Panc1 (cell line): Measurements from ENCODE around the gene KCNE2. TPM values are rescaled to one million over a fixed set of nuclear protein-coding genes. Genes with fewer than 3 reads are reported as not detected.

Experiments
- ATAC-seq: fragments of 200-7000 bp; cut with Tn5 transposase; 2 replicates; pipeline ENCODE4 v1.9.1; 2020; ENCODE audit warnings: mild to moderate bottlenecking, moderate library complexity
- BruUV-seq: library from RNA; stranded (reverse); fragments of 400-500 nt; replicated peaks from 2 replicates; lab custom pipeline; 2021; lab: Mats Ljungman, UMichigan
- CTCF ChIA-PET: fragments of 300-600 bp; sonication (Branson Sonifier 250); formaldehyde crosslinking; loops from one replicate; lab custom pipeline; 2022; ENCODE audit warnings: antibody characterized with exemption; lab: Charles Lee
- POLR2A ChIA-PET: fragments of 300-600 bp; sonication (Branson Sonifier 250); formaldehyde crosslinking; loops from one replicate; lab custom pipeline; 2022; ENCODE audit warnings: antibody characterized with exemption; lab: Charles Lee
- DNase-seq: peaks from one replicate; pipeline ENCODE4 v3.0.0-alpha.2; 2010; ENCODE audit warnings: low read depth, low spot score
- H3K27ac ChIP-seq: 2 replicates; pipeline ENCODE4 v1.5.1; 2011; ENCODE audit warnings: mild to moderate bottlenecking, low read length, inconsistent platforms
- H3K27me3 ChIP-seq: fragments of 200-500 bp; sonication (Bioruptor generic); 2 replicates; pipeline ENCODE4 v1.6.0; 2014; ENCODE audit warnings: low read length, inconsistent platforms; ENCODE audit not compliant: control insufficient read depth, insufficient read depth
- H3K36me3 ChIP-seq: fragments of 200-500 bp; sonication (Bioruptor generic); 2 replicates; pipeline ENCODE4 v1.5.1; 2014; ENCODE audit warnings: inconsistent platforms, mild to moderate bottlenecking, low read length, moderate library complexity; ENCODE audit not compliant: control insufficient read depth, insufficient read depth
- H3K4me1 ChIP-seq: 2 replicates; pipeline ENCODE4 v1.5.1; 2011; ENCODE audit warnings: inconsistent platforms, mild to moderate bottlenecking, low read length, moderate library complexity; ENCODE audit not compliant: control insufficient read depth, insufficient read depth
- H3K4me3 ChIP-seq, 2 experiments: 2 replicates each; pipeline ENCODE4 v1.5.1; 2011 to 2012; ENCODE audit warnings: low read depth in 2 of 2, low read length in 2 of 2, mild to moderate bottlenecking in 2 of 2, inconsistent platforms in 1 of 2, moderate library complexity in 1 of 2
- H3K9me3 ChIP-seq: fragments of 200-500 bp; sonication (Bioruptor generic); 2 replicates; pipeline ENCODE4 v1.5.1; 2014; ENCODE audit warnings: low read depth, mild to moderate bottlenecking, inconsistent platforms, low read length, moderate library complexity; ENCODE audit not compliant: control insufficient read depth, insufficient read depth
- POLR2AphosphoS5 ChIP-seq: IDR thresholded peaks from 2 replicates; pipeline ENCODE4 v1.6.1; 2012; ENCODE audit warnings: mild to moderate bottlenecking, low read depth, low read length, moderate library complexity
- SIN3A ChIP-seq: IDR thresholded peaks from 2 replicates; pipeline ENCODE4 v1.6.1; 2012; ENCODE audit warnings: low read depth, mild to moderate bottlenecking, low read length, moderate library complexity, borderline replicate concordance; ENCODE audit not compliant: insufficient read depth
- TCF7L2 ChIP-seq: IDR thresholded peaks from 2 replicates; pipeline ENCODE4 v1.6.1; 2011; ENCODE audit warnings: mild to moderate bottlenecking, low read depth, low read length, inconsistent platforms
- in situ Hi-C: cut with HindIII; loops from 2 replicates; pipeline ENCODE4 v1.10.0; 2016; ENCODE audit warnings: low sequenced_read_pairs, low pct_unique_long_range_greater_than_20kb
- intact Hi-C: fragments of 100-400 bp; cut with micrococcal nuclease; formaldehyde crosslinking; loops from one replicate; pipeline ENCODE4 v1.10.0; 2022; ENCODE audit not compliant: unreplicated experiment
- total RNA-seq: library from RNA; stranded (reverse); gene quantifications from one replicate; pipeline ENCODE4 v1.2.1, GENCODE V29; 2021; ENCODE audit not compliant: unreplicated experiment
- TF ChIP-seq, protein P1 (sequence below): fragments of 450-650 bp; IDR thresholded peaks from 2 replicates; pipeline ENCODE4 v1.5.1; 2017; ENCODE audit warnings: mild to moderate bottlenecking
- TF ChIP-seq, protein P2 (sequence below), 2 experiments: IDR thresholded peaks; 2 replicates each; pipeline ENCODE4 v1.6.1; 2011 to 2012; ENCODE audit warnings: low read depth in 2 of 2, control low read depth in 1 of 2, low read length in 1 of 2, mild to moderate bottlenecking in 1 of 2, moderate library complexity in 1 of 2; ENCODE audit not compliant: insufficient read depth in 1 of 2

Gene KCNE2
- total RNA-seq, 1 experiment from 2014 or later, result not detected

- no peaks in the 10 kb centered on the region for H3K27me3 ChIP-seq
- ChIA-PET CTCF (no interaction called here), POLR2A (no interaction called here)
- no TSS peak for BruUV-seq
- H3K27ac ChIP-seq, result no peak overlapping the region
- no peak overlapping the region for H3K4me3 ChIP-seq
- H3K36me3 ChIP-seq, result no peaks in the 10 kb centered on the region
- ATAC-seq (no peak), DNase-seq (no peak)
- in situ Hi-C loops, result no loop called here
- intact Hi-C loops, result no loop called here
- H3K4me1 ChIP-seq, result no peaks in the 10 kb centered on the region
- TF ChIP-seq, protein P1, sequence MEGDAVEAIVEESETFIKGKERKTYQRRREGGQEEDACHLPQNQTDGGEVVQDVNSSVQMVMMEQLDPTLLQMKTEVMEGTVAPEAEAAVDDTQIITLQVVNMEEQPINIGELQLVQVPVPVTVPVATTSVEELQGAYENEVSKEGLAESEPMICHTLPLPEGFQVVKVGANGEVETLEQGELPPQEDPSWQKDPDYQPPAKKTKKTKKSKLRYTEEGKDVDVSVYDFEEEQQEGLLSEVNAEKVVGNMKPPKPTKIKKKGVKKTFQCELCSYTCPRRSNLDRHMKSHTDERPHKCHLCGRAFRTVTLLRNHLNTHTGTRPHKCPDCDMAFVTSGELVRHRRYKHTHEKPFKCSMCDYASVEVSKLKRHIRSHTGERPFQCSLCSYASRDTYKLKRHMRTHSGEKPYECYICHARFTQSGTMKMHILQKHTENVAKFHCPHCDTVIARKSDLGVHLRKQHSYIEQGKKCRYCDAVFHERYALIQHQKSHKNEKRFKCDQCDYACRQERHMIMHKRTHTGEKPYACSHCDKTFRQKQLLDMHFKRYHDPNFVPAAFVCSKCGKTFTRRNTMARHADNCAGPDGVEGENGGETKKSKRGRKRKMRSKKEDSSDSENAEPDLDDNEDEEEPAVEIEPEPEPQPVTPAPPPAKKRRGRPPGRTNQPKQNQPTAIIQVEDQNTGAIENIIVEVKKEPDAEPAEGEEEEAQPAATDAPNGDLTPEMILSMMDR, result no peak
- TF ChIP-seq SIN3A (no peak), TCF7L2 (no peak), POLR2AphosphoS5 (no peak)
- TF ChIP-seq, protein P2, sequence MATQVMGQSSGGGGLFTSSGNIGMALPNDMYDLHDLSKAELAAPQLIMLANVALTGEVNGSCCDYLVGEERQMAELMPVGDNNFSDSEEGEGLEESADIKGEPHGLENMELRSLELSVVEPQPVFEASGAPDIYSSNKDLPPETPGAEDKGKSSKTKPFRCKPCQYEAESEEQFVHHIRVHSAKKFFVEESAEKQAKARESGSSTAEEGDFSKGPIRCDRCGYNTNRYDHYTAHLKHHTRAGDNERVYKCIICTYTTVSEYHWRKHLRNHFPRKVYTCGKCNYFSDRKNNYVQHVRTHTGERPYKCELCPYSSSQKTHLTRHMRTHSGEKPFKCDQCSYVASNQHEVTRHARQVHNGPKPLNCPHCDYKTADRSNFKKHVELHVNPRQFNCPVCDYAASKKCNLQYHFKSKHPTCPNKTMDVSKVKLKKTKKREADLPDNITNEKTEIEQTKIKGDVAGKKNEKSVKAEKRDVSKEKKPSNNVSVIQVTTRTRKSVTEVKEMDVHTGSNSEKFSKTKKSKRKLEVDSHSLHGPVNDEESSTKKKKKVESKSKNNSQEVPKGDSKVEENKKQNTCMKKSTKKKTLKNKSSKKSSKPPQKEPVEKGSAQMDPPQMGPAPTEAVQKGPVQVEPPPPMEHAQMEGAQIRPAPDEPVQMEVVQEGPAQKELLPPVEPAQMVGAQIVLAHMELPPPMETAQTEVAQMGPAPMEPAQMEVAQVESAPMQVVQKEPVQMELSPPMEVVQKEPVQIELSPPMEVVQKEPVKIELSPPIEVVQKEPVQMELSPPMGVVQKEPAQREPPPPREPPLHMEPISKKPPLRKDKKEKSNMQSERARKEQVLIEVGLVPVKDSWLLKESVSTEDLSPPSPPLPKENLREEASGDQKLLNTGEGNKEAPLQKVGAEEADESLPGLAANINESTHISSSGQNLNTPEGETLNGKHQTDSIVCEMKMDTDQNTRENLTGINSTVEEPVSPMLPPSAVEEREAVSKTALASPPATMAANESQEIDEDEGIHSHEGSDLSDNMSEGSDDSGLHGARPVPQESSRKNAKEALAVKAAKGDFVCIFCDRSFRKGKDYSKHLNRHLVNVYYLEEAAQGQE (IDR thresholded peaks at IDR 0.05; ENCODE audit: insufficient read depth in 1 of 2, low read depth in 2 of 2, low read length in 1 of 2), result no peak
- H3K9me3 ChIP-seq, result no peaks in the 10 kb centered on the region
Observed at GRCh38 chr21:34345892-34346291, 17.9 kb upstream of the KCNE2 start.

DNA sequence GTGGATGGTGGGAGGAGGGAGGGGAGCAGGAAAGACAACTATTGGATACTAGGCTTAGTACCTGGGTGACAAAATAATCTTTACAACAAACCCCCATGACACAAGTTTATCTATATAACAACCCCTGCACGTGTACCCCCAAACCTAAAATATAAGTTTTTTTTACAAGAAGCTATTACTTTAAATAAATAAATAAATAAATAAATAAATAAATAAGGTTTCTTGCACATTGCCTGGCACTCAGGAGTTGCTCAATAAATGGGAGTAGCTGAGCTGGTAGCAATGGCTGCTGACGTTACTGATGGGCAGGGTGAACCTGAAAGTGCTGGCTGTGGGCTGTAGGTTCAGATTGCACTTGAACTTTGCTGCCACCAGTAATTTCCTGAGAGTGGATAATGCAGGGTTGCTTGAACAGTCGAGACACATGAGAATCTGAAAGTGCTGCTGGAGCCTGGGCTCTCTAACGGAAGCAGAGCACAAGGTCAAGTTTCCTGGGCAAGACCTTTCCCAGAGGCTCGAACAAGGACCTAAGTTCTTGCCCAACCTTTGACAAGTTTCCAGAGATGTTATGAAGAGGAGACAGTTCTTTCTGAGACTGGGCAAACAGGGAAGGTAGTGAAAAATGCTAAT lies 14.8 kb upstream of the KCNE2 start:
- intact Hi-C loops, result loop anchor here (1.0 kb wide), 1 partner anchor 425 kb away; no protein-coding TSS in a partner anchor
- no peaks in the 10 kb centered on the region for H3K4me1 ChIP-seq
- in situ Hi-C loops, result no loop called here
- POLR2A ChIA-PET, result interaction anchor here (0.6 kb wide), 1 partner anchor 411 kb away, joined by 6 read pairs; no protein-coding TSS in a partner anchor
- no peaks in the 10 kb centered on the region for H3K9me3 ChIP-seq
- no peak for ATAC-seq
- BruUV-seq, result no TSS peak
- H3K36me3 ChIP-seq, result no peaks in the 10 kb centered on the region
- no peak overlapping the region for H3K4me3 ChIP-seq
- no peak for DNase-seq
- no peak overlapping the region for H3K27ac ChIP-seq
- TF ChIP-seq POLR2AphosphoS5, result no peak
- no peak for TF ChIP-seq SIN3A
- TF ChIP-seq, protein P1, result no peak
- TF ChIP-seq TCF7L2, result no peak
- TF ChIP-seq, protein P2 (IDR thresholded peaks at IDR 0.05; ENCODE audit: insufficient read depth in 1 of 2, low read depth in 2 of 2, low read length in 1 of 2), result no peak
- no peaks in the 10 kb centered on the region for H3K27me3 ChIP-seq
- CTCF ChIA-PET, result no interaction called here
